HG02759 (cell line): ENCODE data around the gene TMEM134.
A peak's percentile ranks its signal among the peaks of the same experiment; 100 is the strongest.
"Not testable (repeated sequence)": the region's sequence is repeated elsewhere in the genome, so short reads cannot be mapped to it uniquely, and the experiment has no call there.

Experiments used
- ATAC-seq: cut with Tn5 transposase; IDR thresholded peaks from one replicate; pipeline ENCODE4 v1.9.1; 2021; ENCODE audit warnings: mild to moderate bottlenecking, moderate library complexity; ENCODE audit not compliant: unreplicated experiment

The TMEM134 gene

GRCh38 chr11:67428052-67429001 lies 40.7 kb downstream of the TMEM134 start, which contains the start of gene RPS6KB2:
RPS6KB2 (plus strand) TSS chr11:67428494; CDS start chr11:67428546, 52 bp downstream.
- peak; percentile 84 for ATAC-seq

- ATAC-seq = not testable (repeated sequence)
These were observed 41.6 kb downstream of the TMEM134 start for GRCh38 chr11:67427364-67427859.

GRCh38 chr11:67423891-67424613 lies 45.0 kb downstream of the TMEM134 start:
- ATAC-seq = no peak

- ATAC-seq = no peak
These were observed 45.6 kb downstream of the TMEM134 start for GRCh38 chr11:67423466-67423865.

GRCh38 chr11:67422891-67423290 lies 46.2 kb downstream of the TMEM134 start:
- ATAC-seq = no peak

GRCh38 chr11:67421430-67422031 lies 47.5 kb downstream of the TMEM134 start:
- ATAC-seq = no peak

GRCh38 chr11:67420646-67421429 lies 48.2 kb downstream of the TMEM134 start:
- peak; percentile 87 for ATAC-seq

- ATAC-seq = no peak
These were observed 48.9 kb downstream of the TMEM134 start for GRCh38 chr11:67420147-67420645.

GRCh38 chr11:67419325-67420049 lies 49.6 kb downstream of the TMEM134 start:
- ATAC-seq = no peak

- no peak for ATAC-seq
These were observed 50.4 kb downstream of the TMEM134 start for GRCh38 chr11:67418476-67419281.

- ATAC-seq = no peak
These were observed 51.6 kb downstream of the TMEM134 start for GRCh38 chr11:67417425-67417824.

GRCh38 chr11:67416416-67417335 lies 52.4 kb downstream of the TMEM134 start:
- ATAC-seq = no peak

GRCh38 chr11:67415501-67416304 lies 53.3 kb downstream of the TMEM134 start, which contains the start of gene CARNS1:
CARNS1 (plus strand) TSS chr11:67415678; CDS start chr11:67416200, 522 bp downstream.
- ATAC-seq = no peak

GRCh38 chr11:67413266-67413849 lies 55.7 kb downstream of the TMEM134 start:
- no peak for ATAC-seq

GRCh38 chr11:67412495-67413179 lies 56.4 kb downstream of the TMEM134 start:
- ATAC-seq = no peak

- no peak for ATAC-seq
These were observed 57.3 kb downstream of the TMEM134 start for GRCh38 chr11:67411785-67412152.
